ENCODE measurements around the gene MICAL3.

GRCh38 chr22:17797721-17798559 lies 226.4 kb downstream of the MICAL3 start:
- TF ChIP-seq MXI1 (conservative IDR thresholded peaks at IDR 0.05; ENCODE audit: poor library complexity, severe bottlenecking) (no peak), CTCF (IDR thresholded peaks at IDR 0.05; ENCODE audit: poor library complexity, severe bottlenecking) (no peak), EP300 (conservative IDR thresholded peaks at IDR 0.05; ENCODE audit: poor library complexity, severe bottlenecking) (no peak), REST (IDR thresholded peaks at IDR 0.05; ENCODE audit: borderline replicate concordance) (no peak), SMC3 (conservative IDR thresholded peaks at IDR 0.05; ENCODE audit: poor library complexity) (no peak), EZH2 (IDR thresholded peaks at IDR 0.05; ENCODE audit: borderline replicate concordance, insufficient read depth, low read length, poor library complexity, severe bottlenecking) (no peak), POLR2AphosphoS5 (IDR thresholded peaks at IDR 0.05) (no peak)

Measured in neural cell (in vitro differentiated cells).